Activated CD8-positive, alpha-beta T cell treated with anti-CD3 and anti-CD28 coated beads for 36 hours (primary cell): ENCODE data around the gene PREX1. TPM values are rescaled to one million over a fixed set of nuclear protein-coding genes. Genes with fewer than 3 reads are reported as not detected.
"Not testable (repeated sequence)": the region's sequence is repeated elsewhere in the genome, so short reads cannot be mapped to it uniquely, and the experiment has no call there.

ENCODE experiments used
- ATAC-seq: fragments of 200-7000 bp; cut with Tn5 transposase; one replicate; pipeline ENCODE4 v1.10.0; 2021; ENCODE audit warnings: mild to moderate bottlenecking, moderate library complexity
- CTCF ChIA-PET: fragments of 350-600 bp; sonication (Branson Sonifier 250); formaldehyde crosslinking; loops from one replicate; lab custom pipeline; 2021; ENCODE audit warnings: antibody characterized with exemption; lab: Charles Lee
- POLR2A ChIA-PET: fragments of 350-600 bp; sonication (Branson Sonifier 250); formaldehyde crosslinking; loops from one replicate; lab custom pipeline; 2021; ENCODE audit warnings: antibody characterized with exemption; lab: Charles Lee
- DNase-seq: peaks from one replicate; pipeline ENCODE4 v3.0.0-alpha.2; 2020
- H3K27ac Mint-ChIP-seq: one replicate; pipeline ENCODE4 v1.8.0; 2021; ENCODE audit warnings: mild to moderate bottlenecking, mixed read lengths
- H3K27me3 Mint-ChIP-seq: one replicate; pipeline ENCODE4 v1.8.0; 2021; ENCODE audit warnings: mixed read lengths
- H3K36me3 Mint-ChIP-seq: one replicate; pipeline ENCODE4 v1.8.0; 2021; ENCODE audit warnings: low read depth, mixed read lengths
- H3K4me1 Mint-ChIP-seq: one replicate; pipeline ENCODE4 v1.8.0; 2021; ENCODE audit warnings: low read depth, mixed read lengths
- H3K4me3 Mint-ChIP-seq: one replicate; pipeline ENCODE4 v1.8.0; 2021; ENCODE audit warnings: mild to moderate bottlenecking, moderate library complexity, mixed read lengths
- H3K9me3 Mint-ChIP-seq: one replicate; pipeline ENCODE4 v1.8.0; 2021; ENCODE audit warnings: mixed read lengths
- CTCF ChIP-seq: fragments of 200-600 bp; IDR thresholded peaks from one replicate; pipeline ENCODE4 v1.8.0; 2022; ENCODE audit warnings: antibody characterized with exemption, mild to moderate bottlenecking
- intact Hi-C: fragments of 100-400 bp; cut with micrococcal nuclease; formaldehyde crosslinking; loops from one replicate; pipeline ENCODE4 v1.10.0; 2022
- total RNA-seq, 2 experiments: library from RNA; stranded (reverse); gene quantifications; one replicate each; pipeline ENCODE4 v1.2.3, GENCODE V29; 2021

PREX1 gene
- 10 to 100 TPM; 79.7 to 80.5 TPM for total RNA-seq

- DNase-seq: peak; percentile 82
- Mint-ChIP-seq H3K36me3 (peaks cover 24% of the 10 kb centered on the region), H3K9me3 (no peaks in the 10 kb centered on the region), H3K27ac (peak within 1 kb of the TSS; percentile 98), H3K27me3 (no peaks in the 10 kb centered on the region), H3K4me3 (peak within 1 kb of the TSS; percentile 96), H3K4me1 (peaks cover 36% of the 10 kb centered on the region)
- TF ChIP-seq CTCF: no peak
- POLR2A ChIA-PET: interaction anchor here (0.8 to 3.7 kb wide), 12 partner anchors 10 to 150 kb away, joined by 3 to 18 read pairs (median 4); no protein-coding TSS in a partner anchor
- CTCF ChIA-PET: interaction anchor here (0.7 to 3.6 kb wide), 6 partner anchors 14 to 170 kb away, joined by 3 to 12 read pairs (median 7); partner anchors contain the start of gene ARFGEF2
- ATAC-seq: peak; percentile 50
- intact Hi-C loops: loop anchor here (5.0 kb wide), 1 partner anchor 171 kb away; no protein-coding TSS in a partner anchor
Observed at GRCh38 chr20:48827855-48828733, at the start of gene PREX1. Gene PREX1, minus strand, starts transcription at chr20:48827999. Its CDS starts 139 bp downstream, at chr20:48827860.

- ChIA-PET POLR2A (interaction anchor here (2.0 kb wide), 1 partner anchor 15 kb away, joined by 4 read pairs; no protein-coding TSS in a partner anchor), CTCF (interaction anchor here (0.9 to 1.6 kb wide), 3 partner anchors 28 to 220 kb away, joined by 3 to 5 read pairs (median 4); no protein-coding TSS in a partner anchor)
- ATAC-seq (no peak), DNase-seq (no peak)
- Mint-ChIP-seq H3K4me1 (peaks cover 13% of the 10 kb centered on the region), H3K27ac (no peak overlapping the region), H3K36me3 (peaks cover 4% of the 10 kb centered on the region), H3K27me3 (no peaks in the 10 kb centered on the region), H3K9me3 (no peaks in the 10 kb centered on the region), H3K4me3 (no peak overlapping the region)
- no peak for TF ChIP-seq CTCF
- intact Hi-C loops: no loop called here
Observed at GRCh38 chr20:48877304-48877703, 49.5 kb upstream of the PREX1 start.

DNA sequence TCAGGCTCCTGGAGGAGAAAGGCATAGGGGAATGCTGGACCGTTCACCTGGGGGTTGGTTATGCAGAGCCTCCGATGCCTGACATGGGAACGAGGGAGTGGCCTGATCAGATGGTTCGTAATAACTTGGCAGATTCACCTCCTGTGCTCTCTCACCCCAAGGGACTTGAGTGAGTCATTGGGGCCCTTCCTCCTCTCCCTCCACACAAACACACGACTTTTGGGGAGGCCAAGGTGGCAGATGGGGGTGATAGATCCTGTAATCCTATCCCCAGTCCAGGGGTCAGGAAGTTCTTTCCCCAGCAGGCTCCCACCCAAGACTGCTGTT is 48.1 kb upstream of the PREX1 start:
- intact Hi-C loops: no loop called here
- Mint-ChIP-seq H3K36me3 (peaks cover 4% of the 10 kb centered on the region), H3K27ac (no peak overlapping the region), H3K9me3 (no peaks in the 10 kb centered on the region), H3K27me3 (no peaks in the 10 kb centered on the region), H3K4me1 (peaks cover 16% of the 10 kb centered on the region), H3K4me3 (no peak overlapping the region)
- ATAC-seq (no peak), DNase-seq (no peak)
- ChIA-PET CTCF (interaction anchor here (2.2 kb wide), 1 partner anchor 218 kb away, joined by 8 read pairs; no protein-coding TSS in a partner anchor), POLR2A (interaction anchor here (2.0 kb wide), 1 partner anchor 13 kb away, joined by 4 read pairs; no protein-coding TSS in a partner anchor)
- TF ChIP-seq CTCF: no peak

GRCh38 chr20:48875233-48875913 is 47.6 kb upstream of the PREX1 start:
- H3K36me3 Mint-ChIP-seq: peaks cover 4% of the 10 kb centered on the region
- H3K4me3 Mint-ChIP-seq: no peak overlapping the region
- peaks cover 16% of the 10 kb centered on the region for H3K4me1 Mint-ChIP-seq
- POLR2A ChIA-PET: interaction anchor here (2.0 kb wide), 1 partner anchor 13 kb away, joined by 4 read pairs; no protein-coding TSS in a partner anchor
- CTCF ChIA-PET: interaction anchor here (1.3 to 2.2 kb wide), 2 partner anchors 14 to 218 kb away, joined by 3 to 8 read pairs; no protein-coding TSS in a partner anchor
- TF ChIP-seq CTCF: no peak
- intact Hi-C loops: no loop called here
- H3K9me3 Mint-ChIP-seq: no peaks in the 10 kb centered on the region
- no peaks in the 10 kb centered on the region for H3K27me3 Mint-ChIP-seq
- ATAC-seq (no peak), DNase-seq (no peak)
- no peak overlapping the region for H3K27ac Mint-ChIP-seq

DNA sequence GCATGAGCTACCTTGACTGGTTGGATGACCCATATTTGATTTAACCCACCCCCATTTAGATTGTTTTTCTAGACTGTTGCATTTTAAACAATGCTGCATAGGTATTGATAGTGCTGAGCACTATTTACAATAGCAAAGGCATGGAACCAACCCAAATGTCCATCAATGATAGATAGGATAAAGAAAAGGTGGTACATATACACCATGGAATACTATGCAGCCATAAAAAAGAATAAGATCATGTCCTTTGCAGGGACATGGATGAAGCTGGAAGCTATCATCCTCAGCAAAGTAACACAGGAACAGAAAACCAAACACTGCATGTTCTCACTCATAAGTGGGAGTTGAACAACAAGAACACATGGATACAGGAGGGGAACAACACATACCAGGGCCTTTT is 41.6 kb upstream of the PREX1 start:
- H3K4me3 Mint-ChIP-seq, H3K9me3 Mint-ChIP-seq, DNase-seq, ATAC-seq, POLR2A ChIA-PET, H3K27ac Mint-ChIP-seq, intact Hi-C loops, H3K36me3 Mint-ChIP-seq, CTCF ChIA-PET, H3K27me3 Mint-ChIP-seq: not testable (repeated sequence)
- peaks cover 10% of the 10 kb centered on the region for H3K4me1 Mint-ChIP-seq
